ENCODE results near the gene ARSB. TPM values are rescaled to one million over a fixed set of nuclear protein-coding genes. Genes with fewer than 3 reads are reported as not detected.

ARSB gene
- total and polyA plus RNA-seq, 9 of the 15 experiments (the other 6 are each of a cell fraction or from before 2014, with no cell fraction given): 0.52 to 4.6 (median 2.4) TPM

GRCh38 chr5:78930721-78931120 is 54.4 kb downstream of the ARSB start (continued):
- TF ChIP-seq CLOCK (CRISPR knock-in tag; IDR thresholded peaks at IDR 0.05; ENCODE audit: borderline replicate concordance) (no peak), CBX8 (IDR thresholded peaks at IDR 0.05; ENCODE audit: borderline replicate concordance, extremely low read depth, low read depth, low read length, poor library complexity, severe bottlenecking) (no peak), ZNF436 (CRISPR knock-in tag; IDR thresholded peaks at IDR 0.05) (no peak), RUNX1 (IDR thresholded peaks at IDR 0.05; ENCODE audit: low read depth) (no peak), COPS2 (conservative IDR thresholded peaks at IDR 0.05) (no peak), MAFG (tag; conservative IDR thresholded peaks at IDR 0.05) (no peak), ZNF146 (CRISPR knock-in tag; IDR thresholded peaks at IDR 0.05; ENCODE audit: unreplicated experiment) (no peak), MNT (conservative IDR thresholded peaks at IDR 0.05) (no peak), MTA1 (IDR thresholded peaks at IDR 0.05; ENCODE audit: borderline replicate concordance) (no peak), ZNF217 (CRISPR knock-in tag; IDR thresholded peaks at IDR 0.05) (no peak), NR2F6 (CRISPR knock-in tag; IDR thresholded peaks at IDR 0.05) (no peak), SRSF1 (IDR thresholded peaks at IDR 0.05; ENCODE audit: low read depth, low read length) (no peak)

Data from K562 (cell line).